Smooth muscle cell (in vitro differentiated cells): ENCODE data around the gene DTNB. TPM values are rescaled to one million over a fixed set of nuclear protein-coding genes. Genes with fewer than 3 reads are reported as not detected.

Source experiments
- DNase-seq: peaks from one replicate; lab custom pipeline; 2025; ENCODE audit not compliant: unreplicated experiment; lab: John Stamatoyannopoulos, UW
- H2AFZ ChIP-seq: fragments of 200-600 bp; sonication (generic); 2 replicates; pipeline ENCODE4 v1.6.0; 2016; ENCODE audit warnings: antibody characterized with exemption, low read depth, mild to moderate bottlenecking
- H3F3A ChIP-seq: fragments of 200-600 bp; sonication (generic); 2 replicates; pipeline ENCODE4 v1.6.0; 2017; ENCODE audit warnings: antibody characterized with exemption, low read depth
- H3K27ac ChIP-seq: fragments of 200-600 bp; sonication (generic); 2 replicates; pipeline ENCODE4 v1.5.1; 2016; ENCODE audit warnings: low read depth, mild to moderate bottlenecking
- H3K27me3 ChIP-seq: fragments of 200-600 bp; sonication (generic); 2 replicates; pipeline ENCODE4 v1.6.1; 2016; ENCODE audit warnings: low read depth, mild to moderate bottlenecking
- H3K36me3 ChIP-seq: fragments of 200-600 bp; sonication (generic); 2 replicates; pipeline ENCODE4 v1.5.1; 2016; ENCODE audit warnings: low read depth
- H3K4me1 ChIP-seq: fragments of 200-600 bp; sonication (generic); 2 replicates; pipeline ENCODE4 v1.5.1; 2016; ENCODE audit warnings: low read depth
- H3K4me2 ChIP-seq: fragments of 200-600 bp; sonication (generic); 2 replicates; pipeline ENCODE4 v1.6.0; 2016; ENCODE audit warnings: mild to moderate bottlenecking
- H3K4me3 ChIP-seq: fragments of 200-600 bp; sonication (generic); 2 replicates; pipeline ENCODE4 v1.5.1; 2016; ENCODE audit warnings: mild to moderate bottlenecking
- H3K79me2 ChIP-seq: fragments of 200-600 bp; sonication (generic); 2 replicates; pipeline ENCODE4 v1.6.0; 2016; ENCODE audit warnings: low read depth, mild to moderate bottlenecking
- H3K9ac ChIP-seq: fragments of 200-600 bp; sonication (generic); 2 replicates; pipeline ENCODE4 v1.6.0; 2016; ENCODE audit warnings: low read depth
- H3K9me3 ChIP-seq: fragments of 200-600 bp; sonication (generic); replicated peaks from 2 replicates; pipeline ENCODE4 v1.5.1; 2016; ENCODE audit warnings: low read depth
- H4K20me1 ChIP-seq: fragments of 200-600 bp; sonication (generic); 2 replicates; pipeline ENCODE4 v1.6.0; 2016; ENCODE audit warnings: low read depth
- WGBS: methylation state at CpG from one replicate; pipeline ENCODE4 v1.1.7; 2016; ENCODE audit warnings: low lambda C conversion rate; 5-methylcytosine and 5-hydroxymethylcytosine counted together
- polyA plus RNA-seq: library from polyadenylated mRNA; unstranded; fragments of >200 nt; fragmentation: Nextera tagmentation; extraction: Ambion mirVana; gene quantifications from 2 replicates; pipeline ENCODE4 v1.2.1, GENCODE V29; 2016
- total RNA-seq: library from RNA; depleted of rRNA; stranded (reverse); fragments of >200 nt; gene quantifications from 2 replicates; pipeline ENCODE4 v1.2.3, GENCODE V29; 2014
- TF ChIP-seq, protein P1 (sequence below): fragments of 200-600 bp; sonication (generic); IDR thresholded peaks from 2 replicates; pipeline ENCODE4 v1.5.1; 2017; ENCODE audit warnings: borderline replicate concordance, mild to moderate bottlenecking, antibody characterized with exemption; ENCODE audit not compliant: insufficient read depth, poor library complexity, severe bottlenecking

Gene DTNB
- total and polyA plus RNA-seq, 2 experiments from 2014 or later: 4.9 to 5.4 TPM

DNA sequence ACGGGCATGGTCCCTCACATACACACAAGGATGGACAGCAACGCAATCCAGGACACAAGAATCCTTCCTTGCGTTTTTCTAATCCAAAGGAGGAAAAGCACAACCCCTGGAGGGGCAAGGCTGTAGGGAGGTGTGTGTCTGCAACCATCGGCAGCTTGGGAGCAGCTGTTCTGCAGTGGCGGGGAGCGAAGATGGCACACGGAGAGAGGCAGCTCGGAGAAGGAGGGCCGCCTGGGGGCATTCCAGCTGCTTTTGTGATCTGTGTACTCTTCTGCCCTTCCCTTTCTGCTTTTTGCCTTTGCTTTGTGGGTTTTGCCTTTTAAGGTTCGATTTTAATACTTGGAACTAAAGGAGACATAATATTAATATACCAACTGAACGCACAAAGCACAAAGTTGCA is 194.6 kb downstream of the DTNB start:
- no peak overlapping the region for H3K27ac ChIP-seq
- no peaks in the 10 kb centered on the region for H3K79me2 ChIP-seq

DNA sequence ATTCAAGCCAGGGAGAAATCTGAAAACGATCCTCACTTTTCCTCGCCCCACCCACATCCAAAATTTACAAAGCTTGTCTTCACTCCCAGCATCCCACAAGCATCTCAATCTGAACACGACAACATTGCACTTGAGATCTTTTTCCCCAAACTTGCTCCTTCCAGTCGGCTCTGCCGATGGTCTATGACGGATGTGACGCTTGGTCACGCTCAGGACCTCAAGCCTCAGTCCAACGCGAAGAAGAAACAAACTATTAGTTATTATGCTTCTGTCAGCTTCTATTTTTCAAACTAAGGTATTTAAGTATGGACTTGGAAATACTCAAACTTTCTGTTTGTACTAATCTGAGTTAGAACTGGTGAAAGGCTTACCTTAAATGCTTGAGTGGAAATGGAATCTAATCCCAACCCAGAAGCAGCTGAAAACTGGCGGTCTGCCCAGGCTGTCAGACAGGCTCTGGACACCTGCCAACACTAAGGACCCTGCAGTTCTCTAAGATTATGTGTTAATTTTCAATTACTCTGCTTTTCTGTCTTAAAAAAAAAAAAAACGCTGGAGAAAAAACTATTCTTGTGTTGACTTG is 199.5 kb downstream of the DTNB start:
- no peak overlapping the region for H3K4me3 ChIP-seq
- WGBS: 93% methylated on average over 12 of the region's 12 CpGs

More for the DNA sequence above, 194.6 kb downstream of the DTNB start:
- no peak overlapping the region for H2AFZ ChIP-seq
- peaks cover 4% of the 10 kb centered on the region for H3K4me1 ChIP-seq
- H3K36me3 ChIP-seq: no peaks in the 10 kb centered on the region
- H3K9me3 ChIP-seq: peaks cover 9% of the 10 kb centered on the region
- WGBS: 89% methylated on average over 11 of the region's 11 CpGs
- no peak for DNase-seq
- TF ChIP-seq, protein P1, sequence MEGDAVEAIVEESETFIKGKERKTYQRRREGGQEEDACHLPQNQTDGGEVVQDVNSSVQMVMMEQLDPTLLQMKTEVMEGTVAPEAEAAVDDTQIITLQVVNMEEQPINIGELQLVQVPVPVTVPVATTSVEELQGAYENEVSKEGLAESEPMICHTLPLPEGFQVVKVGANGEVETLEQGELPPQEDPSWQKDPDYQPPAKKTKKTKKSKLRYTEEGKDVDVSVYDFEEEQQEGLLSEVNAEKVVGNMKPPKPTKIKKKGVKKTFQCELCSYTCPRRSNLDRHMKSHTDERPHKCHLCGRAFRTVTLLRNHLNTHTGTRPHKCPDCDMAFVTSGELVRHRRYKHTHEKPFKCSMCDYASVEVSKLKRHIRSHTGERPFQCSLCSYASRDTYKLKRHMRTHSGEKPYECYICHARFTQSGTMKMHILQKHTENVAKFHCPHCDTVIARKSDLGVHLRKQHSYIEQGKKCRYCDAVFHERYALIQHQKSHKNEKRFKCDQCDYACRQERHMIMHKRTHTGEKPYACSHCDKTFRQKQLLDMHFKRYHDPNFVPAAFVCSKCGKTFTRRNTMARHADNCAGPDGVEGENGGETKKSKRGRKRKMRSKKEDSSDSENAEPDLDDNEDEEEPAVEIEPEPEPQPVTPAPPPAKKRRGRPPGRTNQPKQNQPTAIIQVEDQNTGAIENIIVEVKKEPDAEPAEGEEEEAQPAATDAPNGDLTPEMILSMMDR: no peak
- peaks cover 7% of the 10 kb centered on the region for H3F3A ChIP-seq
- H3K4me2 ChIP-seq: no peak overlapping the region
- no peaks in the 10 kb centered on the region for H4K20me1 ChIP-seq
- no peak overlapping the region for H3K9ac ChIP-seq
- H3K27me3 ChIP-seq: no peaks in the 10 kb centered on the region
- no peak overlapping the region for H3K4me3 ChIP-seq

DNA sequence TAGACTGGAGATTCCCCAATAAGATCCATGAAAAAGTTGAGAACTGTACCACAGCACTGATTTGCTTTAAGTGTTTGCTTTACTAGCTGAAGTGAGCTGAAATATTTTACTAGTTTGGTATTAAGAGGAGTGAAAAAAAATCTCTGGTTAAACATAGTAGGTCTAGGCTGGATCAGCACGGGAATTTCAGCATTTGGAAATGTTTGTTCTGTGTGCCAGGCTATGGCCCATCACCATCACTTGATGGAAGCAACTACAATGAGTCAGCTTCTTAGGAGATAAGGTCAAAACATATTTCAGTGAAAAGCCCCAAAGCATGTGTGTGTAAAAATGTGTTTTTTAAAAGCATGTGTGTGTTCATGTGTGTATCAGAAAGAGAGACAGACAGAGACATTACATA is 200.2 kb downstream of the DTNB start:
- TF ChIP-seq, protein P1: no peak
- H3F3A ChIP-seq: no peaks in the 10 kb centered on the region
- H3K36me3 ChIP-seq: no peaks in the 10 kb centered on the region
- no peak for DNase-seq
- H2AFZ ChIP-seq: no peak overlapping the region
- no peaks in the 10 kb centered on the region for H3K4me1 ChIP-seq
- no peak overlapping the region for H3K4me3 ChIP-seq
- no peak overlapping the region for H3K4me2 ChIP-seq
- H3K27ac ChIP-seq: no peak overlapping the region
- H3K9me3 ChIP-seq: peaks cover 9% of the 10 kb centered on the region
- H4K20me1 ChIP-seq: no peaks in the 10 kb centered on the region
- no peaks in the 10 kb centered on the region for H3K27me3 ChIP-seq
- H3K79me2 ChIP-seq: no peaks in the 10 kb centered on the region
- 32% methylated on average over 1 of the region's 1 CpG for WGBS
- no peak overlapping the region for H3K9ac ChIP-seq

More for the DNA sequence above, 199.5 kb downstream of the DTNB start:
- Histone ChIP-seq H3K79me2 (no peaks in the 10 kb centered on the region), H3K9me3 (peaks cover 9% of the 10 kb centered on the region), H3K4me1 (no peaks in the 10 kb centered on the region), H3K36me3 (no peaks in the 10 kb centered on the region), H3K9ac (no peak overlapping the region), H3K27ac (no peak overlapping the region), H2AFZ (no peak overlapping the region), H4K20me1 (no peaks in the 10 kb centered on the region), H3K27me3 (no peaks in the 10 kb centered on the region), H3F3A (no peaks in the 10 kb centered on the region), H3K4me2 (no peak overlapping the region)
- TF ChIP-seq, protein P1: no peak
- no peak for DNase-seq

DNA sequence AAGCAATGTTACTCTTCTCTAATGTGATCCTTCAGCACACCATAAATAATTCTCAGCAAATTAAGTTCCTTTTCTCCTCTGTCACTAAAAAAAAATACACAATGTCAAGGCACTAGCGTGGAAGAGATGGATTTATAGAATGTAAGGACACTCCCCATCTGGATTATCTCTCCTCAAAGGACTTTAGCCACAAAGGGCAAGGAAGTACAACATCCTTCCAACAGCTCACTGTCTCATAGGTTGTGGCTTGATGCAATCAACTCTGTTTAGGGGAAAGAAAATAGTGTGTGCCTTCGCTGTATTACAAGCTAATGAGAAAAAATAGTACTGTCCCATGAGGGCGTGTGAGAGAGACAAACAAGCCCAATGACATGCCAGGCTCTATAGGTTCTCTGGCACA is 202.6 kb downstream of the DTNB start:
- H3K4me1 ChIP-seq: no peaks in the 10 kb centered on the region
- no peak overlapping the region for H3K4me3 ChIP-seq
- H3K4me2 ChIP-seq: no peak overlapping the region
- no peaks in the 10 kb centered on the region for H3K27me3 ChIP-seq
- H2AFZ ChIP-seq: no peak overlapping the region
- no peaks in the 10 kb centered on the region for H3K36me3 ChIP-seq
- H4K20me1 ChIP-seq: no peaks in the 10 kb centered on the region
- 71% methylated on average over 3 of the region's 3 CpGs for WGBS
- no peaks in the 10 kb centered on the region for H3F3A ChIP-seq
- H3K9me3 ChIP-seq: peaks cover 9% of the 10 kb centered on the region
- H3K9ac ChIP-seq: no peak overlapping the region
- no peaks in the 10 kb centered on the region for H3K79me2 ChIP-seq
- no peak overlapping the region for H3K27ac ChIP-seq
- DNase-seq: no peak
- TF ChIP-seq, protein P1: no peak
